ENCODE results near the gene TAOK2.
"Not testable (repeated sequence)": the region's sequence is repeated elsewhere in the genome, so short reads cannot be mapped to it uniquely, and the experiment has no call there.

The TAOK2 gene

DNA sequence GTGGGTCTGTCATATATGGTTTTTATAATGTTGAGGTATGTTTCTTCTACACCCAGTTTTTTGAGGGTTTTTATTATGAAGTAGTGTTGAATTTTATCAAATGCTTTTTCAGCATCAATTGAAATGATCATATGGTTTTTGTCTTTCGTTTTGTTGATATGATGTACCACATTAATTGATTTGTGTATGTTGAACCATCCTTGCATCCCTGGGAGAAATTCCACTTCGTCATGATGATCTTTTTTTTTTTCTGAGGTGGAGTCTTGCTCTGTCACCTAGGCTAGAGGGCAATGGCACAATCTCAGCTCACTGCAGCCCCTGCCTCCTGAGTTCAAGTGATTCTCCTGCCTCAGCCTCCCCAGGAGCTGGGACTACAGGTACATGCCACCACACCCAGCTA is 25.8 kb upstream of the TAOK2 start:
- H3K9me3 ChIP-seq (ENCODE audit: control insufficient read depth in 1 of 2, low read length in 2 of 2), result no peaks in the 10 kb centered on the region
- no peaks in the 10 kb centered on the region for H3K36me3 ChIP-seq (ENCODE audit: control insufficient read depth in 1 of 2, insufficient read depth in 2 of 2, low read length in 2 of 2)
- peaks cover 12 to 18% of the 10 kb centered on the region in 2 donors for H3K4me1 ChIP-seq (ENCODE audit: control insufficient read depth in 1 of 2, insufficient read depth in 2 of 2, low read length in 2 of 2)
- no peak overlapping the region for H3K27ac ChIP-seq (ENCODE audit: low read depth, low read length)
- H3K9ac ChIP-seq (ENCODE audit: low read depth in 1 of 2, low read length in 2 of 2), result no peak overlapping the region
- no peak overlapping the region for H3K4me3 ChIP-seq (ENCODE audit: low read depth in 1 of 2, low read length in 2 of 2)
- H3K27me3 ChIP-seq (ENCODE audit: control insufficient read depth in 1 of 2, insufficient read depth in 2 of 2, low read length in 2 of 2), result no peaks in the 10 kb centered on the region

DNA sequence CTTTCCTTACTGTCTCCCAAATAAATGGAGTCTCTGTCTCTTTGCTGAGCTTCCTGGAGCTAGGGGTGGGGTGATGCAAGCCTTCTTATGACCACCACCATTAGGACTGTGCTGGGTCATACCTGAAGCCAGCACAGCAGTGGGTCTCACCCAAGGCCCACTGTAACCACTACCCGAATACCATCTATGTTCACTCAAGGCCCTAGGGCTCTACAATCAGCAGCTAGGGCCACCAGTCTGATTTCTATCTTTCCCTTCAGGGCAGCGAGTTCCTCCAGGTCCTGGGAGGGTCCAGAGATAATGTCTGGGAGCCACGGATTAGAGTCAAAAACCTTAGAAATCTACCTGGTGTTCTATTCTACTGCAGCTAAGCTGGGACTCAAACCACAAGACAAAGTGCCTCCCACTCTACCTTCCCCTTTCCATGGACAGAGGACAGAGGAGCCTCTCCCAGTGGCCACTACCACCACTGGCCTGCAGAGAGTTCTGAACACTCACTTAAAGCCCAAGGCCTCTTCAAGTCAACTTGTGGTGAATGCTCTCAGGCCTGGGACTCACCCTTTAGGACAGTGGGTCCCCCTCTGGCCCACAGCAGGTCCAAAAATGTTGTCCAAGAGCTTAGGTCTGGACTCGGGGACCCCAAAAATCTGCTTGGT is 22.7 kb upstream of the TAOK2 start:
- no peaks in the 10 kb centered on the region for H3K9me3 ChIP-seq (ENCODE audit: control insufficient read depth in 1 of 2, low read length in 2 of 2)

DNA sequence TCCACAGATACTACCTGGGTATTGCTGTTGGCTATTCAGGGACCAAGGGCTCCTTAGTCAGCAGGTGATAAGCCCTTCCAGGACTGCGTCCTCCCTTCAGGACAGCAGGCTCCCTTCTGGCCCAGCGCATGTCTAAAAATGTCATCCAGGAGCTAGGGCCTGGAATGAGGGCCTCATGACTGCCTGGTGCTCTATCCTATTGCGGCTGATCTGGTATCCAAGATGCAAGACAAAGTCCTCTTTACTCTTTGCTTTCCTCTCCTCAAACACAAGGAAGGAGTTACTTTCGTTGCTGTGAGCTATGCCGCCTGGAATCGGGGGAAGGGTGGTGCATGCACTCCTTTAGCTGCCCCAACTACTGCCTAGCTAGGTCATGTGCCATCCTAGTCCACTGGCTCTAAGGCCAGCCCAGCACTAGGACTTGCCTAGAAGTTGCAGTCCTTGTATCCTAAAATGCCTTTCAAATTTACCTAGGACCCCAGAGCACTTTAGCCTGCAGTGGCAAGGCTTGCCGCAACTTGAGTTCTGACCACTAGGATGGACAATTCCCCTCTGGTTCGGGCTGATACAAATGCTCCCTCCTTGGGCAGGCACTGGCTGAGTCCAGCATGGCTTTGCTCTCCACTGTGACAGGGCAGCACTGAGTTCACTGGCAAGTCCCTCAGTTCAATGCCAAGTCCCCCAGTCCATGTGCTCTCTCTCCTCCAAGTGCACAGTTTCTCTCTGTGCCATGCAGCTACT is 21.9 kb upstream of the TAOK2 start:
- Histone ChIP-seq H3K9me3 (ENCODE audit: control insufficient read depth in 1 of 2, low read length in 2 of 2) (no peaks in the 10 kb centered on the region), H3K9ac (ENCODE audit: low read depth in 1 of 2, low read length in 2 of 2) (no peak overlapping the region), H3K4me1 (ENCODE audit: control insufficient read depth in 1 of 2, insufficient read depth in 2 of 2, low read length in 2 of 2) (no peaks in the 10 kb centered on the region), H3K27ac (ENCODE audit: low read depth, low read length) (no peak overlapping the region), H3K36me3 (ENCODE audit: control insufficient read depth in 1 of 2, insufficient read depth in 2 of 2, low read length in 2 of 2) (no peaks in the 10 kb centered on the region), H3K27me3 (ENCODE audit: control insufficient read depth in 1 of 2, insufficient read depth in 2 of 2, low read length in 2 of 2) (no peaks in the 10 kb centered on the region), H3K4me3 (ENCODE audit: low read depth in 1 of 2, low read length in 2 of 2) (no peak overlapping the region)

More for the DNA sequence above, 22.7 kb upstream of the TAOK2 start:
- Histone ChIP-seq H3K9ac (ENCODE audit: low read depth in 1 of 2, low read length in 2 of 2) (no peak overlapping the region), H3K27ac (ENCODE audit: low read depth, low read length) (no peak overlapping the region), H3K4me1 (ENCODE audit: control insufficient read depth in 1 of 2, insufficient read depth in 2 of 2, low read length in 2 of 2) (no peaks in the 10 kb centered on the region), H3K4me3 (ENCODE audit: low read depth in 1 of 2, low read length in 2 of 2) (no peak overlapping the region), H3K27me3 (ENCODE audit: control insufficient read depth in 1 of 2, insufficient read depth in 2 of 2, low read length in 2 of 2) (no peaks in the 10 kb centered on the region), H3K36me3 (ENCODE audit: control insufficient read depth in 1 of 2, insufficient read depth in 2 of 2, low read length in 2 of 2) (no peaks in the 10 kb centered on the region)

DNA sequence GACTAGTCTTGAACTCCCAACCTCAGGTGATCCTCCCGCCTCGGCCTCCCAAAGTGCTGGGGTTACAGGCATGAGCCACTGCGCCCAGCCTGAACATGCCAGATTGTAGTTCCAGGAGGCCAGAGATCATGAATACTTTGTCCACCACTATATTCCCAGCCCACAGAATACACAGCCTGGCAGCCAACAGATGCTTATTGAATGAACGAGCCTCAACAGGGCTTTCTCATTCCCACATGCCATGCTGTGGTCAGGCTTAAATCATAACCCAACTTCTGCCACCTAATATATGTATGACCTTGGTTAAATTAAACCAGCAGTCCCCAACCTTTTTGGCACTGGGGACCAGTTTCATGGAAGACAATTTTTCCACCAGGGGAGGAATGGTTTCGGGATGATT is 14.9 kb upstream of the TAOK2 start:
- H3K4me3 ChIP-seq (ENCODE audit: low read depth in 1 of 2, low read length in 2 of 2), result no peak overlapping the region
- peaks cover 12 to 17% of the 10 kb centered on the region in 2 donors for H3K4me1 ChIP-seq (ENCODE audit: control insufficient read depth in 1 of 2, insufficient read depth in 2 of 2, low read length in 2 of 2)
- no peak overlapping the region for H3K27ac ChIP-seq (ENCODE audit: low read depth, low read length)
- no peaks in the 10 kb centered on the region for H3K27me3 ChIP-seq (ENCODE audit: control insufficient read depth in 1 of 2, insufficient read depth in 2 of 2, low read length in 2 of 2)
- no peak overlapping the region for H3K9ac ChIP-seq (ENCODE audit: low read depth in 1 of 2, low read length in 2 of 2)
- H3K9me3 ChIP-seq (ENCODE audit: control insufficient read depth in 1 of 2, low read length in 2 of 2), result no peaks in the 10 kb centered on the region
- H3K36me3 ChIP-seq (ENCODE audit: control insufficient read depth in 1 of 2, insufficient read depth in 2 of 2, low read length in 2 of 2), result no peaks in the 10 kb centered on the region

DNA sequence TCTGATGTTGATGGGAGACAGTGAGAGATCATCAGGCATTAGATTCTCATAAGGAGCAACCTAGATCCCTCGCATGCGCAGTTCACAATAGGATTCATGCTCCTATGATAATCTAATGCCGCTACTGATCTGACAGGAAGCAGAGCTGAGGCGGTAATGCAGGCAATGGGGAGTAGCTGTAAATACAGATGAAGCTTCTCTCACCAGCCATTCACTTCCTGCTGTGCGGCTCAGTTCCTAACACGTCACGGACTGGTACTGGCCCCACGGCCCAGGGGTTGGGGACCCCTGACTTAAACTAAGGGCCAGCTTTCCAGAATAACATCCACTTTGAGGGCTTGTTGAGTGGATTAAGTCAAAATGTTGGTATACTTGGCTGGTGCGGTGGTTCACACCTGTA is 14.4 kb upstream of the TAOK2 start:
- Histone ChIP-seq H3K27me3 (ENCODE audit: control insufficient read depth in 1 of 2, insufficient read depth in 2 of 2, low read length in 2 of 2) (no peaks in the 10 kb centered on the region), H3K4me3 (ENCODE audit: low read depth in 1 of 2, low read length in 2 of 2) (no peak overlapping the region), H3K4me1 (ENCODE audit: control insufficient read depth in 1 of 2, insufficient read depth in 2 of 2, low read length in 2 of 2) (peaks cover 12 to 17% of the 10 kb centered on the region in 2 donors), H3K9ac (ENCODE audit: low read depth in 1 of 2, low read length in 2 of 2) (no peak overlapping the region), H3K27ac (ENCODE audit: low read depth, low read length) (no peak overlapping the region), H3K36me3 (ENCODE audit: control insufficient read depth in 1 of 2, insufficient read depth in 2 of 2, low read length in 2 of 2) (no peaks in the 10 kb centered on the region), H3K9me3 (ENCODE audit: control insufficient read depth in 1 of 2, low read length in 2 of 2) (no peaks in the 10 kb centered on the region)

DNA sequence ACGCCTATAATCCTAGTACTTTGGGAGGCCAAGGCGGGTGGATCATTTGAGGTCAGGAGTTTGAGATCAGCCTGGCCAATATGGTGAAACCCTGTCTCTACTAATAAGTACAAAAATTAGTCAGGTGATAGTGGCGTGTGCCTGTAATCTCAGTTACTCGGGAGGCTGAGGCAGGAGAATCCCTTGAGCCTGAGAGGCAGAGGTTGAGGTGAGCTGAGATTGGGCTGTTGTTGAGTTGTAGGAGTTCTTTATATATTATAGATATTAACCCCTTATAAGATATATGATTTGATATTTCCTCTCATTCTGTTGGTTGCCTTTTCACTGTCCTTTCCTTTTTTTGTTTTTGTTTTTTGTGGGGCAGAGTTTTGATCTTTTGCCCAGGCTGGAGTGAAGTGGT is 13.8 kb upstream of the TAOK2 start:
- H3K27me3 ChIP-seq (ENCODE audit: control insufficient read depth in 1 of 2, insufficient read depth in 2 of 2, low read length in 2 of 2); H3K9ac ChIP-seq (ENCODE audit: low read depth in 1 of 2, low read length in 2 of 2); H3K36me3 ChIP-seq (ENCODE audit: control insufficient read depth in 1 of 2, insufficient read depth in 2 of 2, low read length in 2 of 2); H3K4me3 ChIP-seq (ENCODE audit: low read depth in 1 of 2, low read length in 2 of 2); H3K27ac ChIP-seq (ENCODE audit: low read depth, low read length); H3K9me3 ChIP-seq (ENCODE audit: control insufficient read depth in 1 of 2, low read length in 2 of 2): not testable (repeated sequence)
- H3K4me1 ChIP-seq (ENCODE audit: control insufficient read depth in 1 of 2, insufficient read depth in 2 of 2, low read length in 2 of 2), result peaks cover 12 to 20% of the 10 kb centered on the region in 2 donors

DNA sequence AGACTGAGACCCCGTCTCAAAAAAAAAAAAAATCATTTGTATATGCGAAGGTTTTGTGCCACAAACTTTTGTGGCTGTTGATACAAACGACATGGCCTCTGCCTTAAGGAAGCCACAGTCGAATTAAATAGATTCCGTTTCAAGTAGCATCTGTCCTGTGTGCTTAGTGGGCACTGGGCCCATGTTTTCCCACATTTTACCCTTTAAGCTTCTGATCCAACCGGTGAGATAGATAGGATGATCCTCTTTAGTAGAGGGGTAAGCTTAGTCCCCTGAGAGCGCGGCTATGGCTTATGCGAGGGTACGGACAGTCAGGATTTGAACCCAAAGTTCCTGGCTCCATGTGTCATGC is 12.6 kb upstream of the TAOK2 start:
- peak overlapping the region; percentile 87 to 94 for H3K4me3 ChIP-seq (ENCODE audit: low read depth in 1 of 2, low read length in 2 of 2)
- H3K27me3 ChIP-seq (ENCODE audit: control insufficient read depth in 1 of 2, insufficient read depth in 2 of 2, low read length in 2 of 2), result no peaks in the 10 kb centered on the region
- H3K36me3 ChIP-seq (ENCODE audit: control insufficient read depth in 1 of 2, insufficient read depth in 2 of 2, low read length in 2 of 2), result no peaks in the 10 kb centered on the region
- no peak overlapping the region for H3K27ac ChIP-seq (ENCODE audit: low read depth, low read length)
- peak overlapping the region; percentile 79 to 96 for H3K9ac ChIP-seq (ENCODE audit: low read depth in 1 of 2, low read length in 2 of 2)
- peaks cover 12 to 23% of the 10 kb centered on the region in 2 donors for H3K4me1 ChIP-seq (ENCODE audit: control insufficient read depth in 1 of 2, insufficient read depth in 2 of 2, low read length in 2 of 2)
- H3K9me3 ChIP-seq (ENCODE audit: control insufficient read depth in 1 of 2, low read length in 2 of 2), result no peaks in the 10 kb centered on the region

DNA sequence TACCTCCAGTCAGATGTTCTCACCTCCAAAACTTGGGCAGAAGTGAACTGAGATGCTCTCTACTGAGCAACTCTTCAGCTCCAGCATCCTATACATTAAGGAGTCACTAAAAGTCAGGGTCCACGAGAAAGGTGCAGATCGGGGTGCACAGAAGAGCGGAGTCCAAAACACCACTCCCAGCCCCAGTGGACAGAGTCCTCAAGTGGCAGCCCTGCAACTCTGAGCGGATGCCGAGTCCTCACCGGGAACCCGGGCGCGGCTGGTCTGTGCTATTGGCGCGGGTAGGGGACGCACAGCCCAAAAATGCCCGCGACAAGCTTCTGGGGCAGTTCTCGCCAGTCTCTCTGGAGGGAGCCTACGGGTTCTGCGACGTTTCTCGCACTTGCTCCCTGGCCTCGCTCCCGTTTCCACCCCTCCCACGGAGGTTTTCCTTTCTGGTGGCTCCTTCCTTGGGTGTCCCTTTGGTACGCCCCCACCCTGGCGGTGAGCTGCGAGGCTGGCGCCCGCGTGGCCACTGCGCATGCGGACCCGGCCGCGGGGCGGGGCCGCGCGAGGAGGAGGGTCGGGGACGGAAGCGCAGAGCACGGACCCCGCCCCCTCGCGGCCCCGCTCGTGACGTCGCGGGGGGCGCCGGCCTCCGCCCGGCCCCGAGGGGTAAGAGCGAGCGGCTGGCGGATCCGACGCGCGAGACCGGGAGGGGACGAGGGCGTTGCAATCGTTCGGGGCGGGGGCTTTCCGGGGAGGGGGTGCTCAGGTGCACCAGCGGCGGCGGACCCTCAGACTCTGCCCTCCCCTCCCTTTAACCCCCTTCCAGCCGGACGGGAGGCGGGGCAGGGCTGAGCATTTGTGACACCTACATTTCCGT is 12.0 kb upstream of the TAOK2 start, which contains the start of gene TMEM219:
Gene TMEM219, plus strand, starts transcription at position 601 of the 865 bp plus-strand sequence. CDS start 1,065 bp downstream, outside the sequence.
- Histone ChIP-seq H3K4me1 (ENCODE audit: control insufficient read depth in 1 of 2, insufficient read depth in 2 of 2, low read length in 2 of 2) (peaks cover 12 to 23% of the 10 kb centered on the region in 2 donors), H3K27me3 (ENCODE audit: control insufficient read depth in 1 of 2, insufficient read depth in 2 of 2, low read length in 2 of 2) (no peaks in the 10 kb centered on the region), H3K9me3 (ENCODE audit: control insufficient read depth in 1 of 2, low read length in 2 of 2) (no peaks in the 10 kb centered on the region), H3K36me3 (ENCODE audit: control insufficient read depth in 1 of 2, insufficient read depth in 2 of 2, low read length in 2 of 2) (no peaks in the 10 kb centered on the region), H3K9ac (ENCODE audit: low read depth in 1 of 2, low read length in 2 of 2) (peak within 1 kb of the TSS; percentile 90 to 96), H3K4me3 (ENCODE audit: low read depth in 1 of 2, low read length in 2 of 2) (peak within 1 kb of the TSS; percentile 87 to 94), H3K27ac (ENCODE audit: low read depth, low read length) (peak within 1 kb of the TSS; percentile 92)

DNA sequence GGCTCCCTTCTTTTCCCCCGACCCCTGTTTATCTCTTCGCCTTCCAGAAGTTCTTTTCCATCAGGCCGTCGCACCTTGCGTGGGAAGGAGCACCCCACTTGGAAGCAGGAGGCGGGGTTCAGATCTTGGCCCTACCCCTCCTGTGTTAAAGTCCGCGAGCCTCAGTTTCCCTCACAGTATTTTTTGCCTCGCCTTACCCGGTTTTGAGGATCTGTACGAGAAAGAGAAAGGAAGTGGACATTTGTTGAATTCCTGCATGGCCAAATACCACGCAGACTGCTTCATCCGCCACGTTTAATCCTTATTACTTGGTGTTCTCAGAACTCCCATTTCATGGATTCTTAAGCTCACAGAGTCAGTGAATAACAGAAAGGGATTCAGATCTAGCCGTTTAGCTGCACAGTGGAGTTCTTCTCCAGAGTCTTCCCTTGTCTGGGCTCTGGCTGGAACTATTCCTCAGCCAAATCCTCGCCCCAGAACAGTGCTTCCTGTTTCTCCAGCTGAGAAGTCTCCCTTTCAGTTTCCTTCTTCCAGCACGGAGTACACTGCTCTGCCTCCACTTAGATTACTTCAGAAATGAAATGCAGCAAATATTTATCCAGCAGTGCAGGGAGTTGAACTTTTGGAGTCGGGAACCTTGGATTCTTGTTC is 11.2 kb upstream of the TAOK2 start:
- peak overlapping the region; percentile 90 to 96 for H3K9ac ChIP-seq (ENCODE audit: low read depth in 1 of 2, low read length in 2 of 2)
- H3K9me3 ChIP-seq (ENCODE audit: control insufficient read depth in 1 of 2, low read length in 2 of 2), result no peaks in the 10 kb centered on the region
- H3K36me3 ChIP-seq (ENCODE audit: control insufficient read depth in 1 of 2, insufficient read depth in 2 of 2, low read length in 2 of 2), result peaks cover 0 to 4% of the 10 kb centered on the region in 2 donors
- peak overlapping the region; percentile 87 to 94 for H3K4me3 ChIP-seq (ENCODE audit: low read depth in 1 of 2, low read length in 2 of 2)
- H3K4me1 ChIP-seq (ENCODE audit: control insufficient read depth in 1 of 2, insufficient read depth in 2 of 2, low read length in 2 of 2), result peaks cover 12 to 23% of the 10 kb centered on the region in 2 donors
- H3K27ac ChIP-seq (ENCODE audit: low read depth, low read length), result peak overlapping the region; percentile 92
- H3K27me3 ChIP-seq (ENCODE audit: control insufficient read depth in 1 of 2, insufficient read depth in 2 of 2, low read length in 2 of 2), result no peaks in the 10 kb centered on the region
